Smooth muscle cell (in vitro differentiated cells): ENCODE measurements around the gene FHOD3. TPM values are rescaled to one million over a fixed set of nuclear protein-coding genes. Genes with fewer than 3 reads are reported as not detected.

ENCODE experiments used
- DNase-seq: peaks from one replicate; lab custom pipeline; 2025; ENCODE audit not compliant: unreplicated experiment; lab: John Stamatoyannopoulos, UW
- H2AFZ ChIP-seq: fragments of 200-600 bp; sonication (generic); 2 replicates; pipeline ENCODE4 v1.6.0; 2016; ENCODE audit warnings: antibody characterized with exemption, low read depth, mild to moderate bottlenecking
- H3F3A ChIP-seq: fragments of 200-600 bp; sonication (generic); 2 replicates; pipeline ENCODE4 v1.6.0; 2017; ENCODE audit warnings: antibody characterized with exemption, low read depth
- H3K27ac ChIP-seq: fragments of 200-600 bp; sonication (generic); 2 replicates; pipeline ENCODE4 v1.5.1; 2016; ENCODE audit warnings: low read depth, mild to moderate bottlenecking
- H3K27me3 ChIP-seq: fragments of 200-600 bp; sonication (generic); 2 replicates; pipeline ENCODE4 v1.6.1; 2016; ENCODE audit warnings: low read depth, mild to moderate bottlenecking
- H3K36me3 ChIP-seq: fragments of 200-600 bp; sonication (generic); 2 replicates; pipeline ENCODE4 v1.5.1; 2016; ENCODE audit warnings: low read depth
- H3K4me1 ChIP-seq: fragments of 200-600 bp; sonication (generic); 2 replicates; pipeline ENCODE4 v1.5.1; 2016; ENCODE audit warnings: low read depth
- H3K4me2 ChIP-seq: fragments of 200-600 bp; sonication (generic); 2 replicates; pipeline ENCODE4 v1.6.0; 2016; ENCODE audit warnings: mild to moderate bottlenecking
- H3K4me3 ChIP-seq: fragments of 200-600 bp; sonication (generic); 2 replicates; pipeline ENCODE4 v1.5.1; 2016; ENCODE audit warnings: mild to moderate bottlenecking
- H3K79me2 ChIP-seq: fragments of 200-600 bp; sonication (generic); 2 replicates; pipeline ENCODE4 v1.6.0; 2016; ENCODE audit warnings: low read depth, mild to moderate bottlenecking
- H3K9ac ChIP-seq: fragments of 200-600 bp; sonication (generic); 2 replicates; pipeline ENCODE4 v1.6.0; 2016; ENCODE audit warnings: low read depth
- H3K9me3 ChIP-seq: fragments of 200-600 bp; sonication (generic); replicated peaks from 2 replicates; pipeline ENCODE4 v1.5.1; 2016; ENCODE audit warnings: low read depth
- H4K20me1 ChIP-seq: fragments of 200-600 bp; sonication (generic); 2 replicates; pipeline ENCODE4 v1.6.0; 2016; ENCODE audit warnings: low read depth
- WGBS: methylation state at CpG from one replicate; pipeline ENCODE4 v1.1.7; 2016; ENCODE audit warnings: low lambda C conversion rate; 5-methylcytosine and 5-hydroxymethylcytosine counted together
- polyA plus RNA-seq: library from polyadenylated mRNA; unstranded; fragments of >200 nt; fragmentation: Nextera tagmentation; extraction: Ambion mirVana; gene quantifications from 2 replicates; pipeline ENCODE4 v1.2.1, GENCODE V29; 2016
- total RNA-seq: library from RNA; depleted of rRNA; stranded (reverse); fragments of >200 nt; gene quantifications from 2 replicates; pipeline ENCODE4 v1.2.3, GENCODE V29; 2014
- TF ChIP-seq, protein P1 (sequence below): fragments of 200-600 bp; sonication (generic); IDR thresholded peaks from 2 replicates; pipeline ENCODE4 v1.5.1; 2017; ENCODE audit warnings: borderline replicate concordance, mild to moderate bottlenecking, antibody characterized with exemption; ENCODE audit not compliant: insufficient read depth, poor library complexity, severe bottlenecking

The FHOD3 gene
- total and polyA plus RNA-seq, 2 experiments from 2014 or later: 6.3 to 19.4 TPM

DNA sequence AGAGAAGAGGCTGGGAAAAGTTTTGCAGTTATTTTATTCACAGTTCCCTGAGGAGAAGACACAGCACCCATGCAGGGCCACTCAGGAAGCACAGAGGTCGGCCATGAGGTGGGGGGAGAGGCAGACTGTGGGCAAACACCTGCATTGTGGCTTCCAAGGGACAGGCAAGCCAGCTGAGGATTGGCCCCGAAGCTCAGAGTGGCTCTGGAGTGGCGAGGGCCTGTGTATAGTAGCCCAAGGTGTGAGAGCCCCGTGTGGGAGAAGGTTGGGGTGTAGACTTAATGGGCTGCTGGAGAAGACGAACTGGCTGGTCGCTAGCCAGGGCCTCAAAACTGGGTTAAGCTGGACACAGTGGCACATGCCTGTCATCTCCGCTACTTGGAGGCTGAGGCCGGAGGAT is 218.7 kb downstream of the FHOD3 start:
- no peaks in the 10 kb centered on the region for H3K27me3 ChIP-seq
- no peak overlapping the region for H3K27ac ChIP-seq
- H3K4me2 ChIP-seq: no peak overlapping the region
- no peaks in the 10 kb centered on the region for H3K36me3 ChIP-seq
- H3K9me3 ChIP-seq: no peaks in the 10 kb centered on the region
- H4K20me1 ChIP-seq: no peaks in the 10 kb centered on the region
- no peak overlapping the region for H3K9ac ChIP-seq
- no peak overlapping the region for H3K4me3 ChIP-seq
- H3F3A ChIP-seq: no peaks in the 10 kb centered on the region
- H3K4me1 ChIP-seq: no peaks in the 10 kb centered on the region
- 96% methylated on average over 8 of the region's 8 CpGs for WGBS
- no peak overlapping the region for H2AFZ ChIP-seq
- TF ChIP-seq, protein P1, sequence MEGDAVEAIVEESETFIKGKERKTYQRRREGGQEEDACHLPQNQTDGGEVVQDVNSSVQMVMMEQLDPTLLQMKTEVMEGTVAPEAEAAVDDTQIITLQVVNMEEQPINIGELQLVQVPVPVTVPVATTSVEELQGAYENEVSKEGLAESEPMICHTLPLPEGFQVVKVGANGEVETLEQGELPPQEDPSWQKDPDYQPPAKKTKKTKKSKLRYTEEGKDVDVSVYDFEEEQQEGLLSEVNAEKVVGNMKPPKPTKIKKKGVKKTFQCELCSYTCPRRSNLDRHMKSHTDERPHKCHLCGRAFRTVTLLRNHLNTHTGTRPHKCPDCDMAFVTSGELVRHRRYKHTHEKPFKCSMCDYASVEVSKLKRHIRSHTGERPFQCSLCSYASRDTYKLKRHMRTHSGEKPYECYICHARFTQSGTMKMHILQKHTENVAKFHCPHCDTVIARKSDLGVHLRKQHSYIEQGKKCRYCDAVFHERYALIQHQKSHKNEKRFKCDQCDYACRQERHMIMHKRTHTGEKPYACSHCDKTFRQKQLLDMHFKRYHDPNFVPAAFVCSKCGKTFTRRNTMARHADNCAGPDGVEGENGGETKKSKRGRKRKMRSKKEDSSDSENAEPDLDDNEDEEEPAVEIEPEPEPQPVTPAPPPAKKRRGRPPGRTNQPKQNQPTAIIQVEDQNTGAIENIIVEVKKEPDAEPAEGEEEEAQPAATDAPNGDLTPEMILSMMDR: no peak
- no peaks in the 10 kb centered on the region for H3K79me2 ChIP-seq
- DNase-seq: no peak

DNA sequence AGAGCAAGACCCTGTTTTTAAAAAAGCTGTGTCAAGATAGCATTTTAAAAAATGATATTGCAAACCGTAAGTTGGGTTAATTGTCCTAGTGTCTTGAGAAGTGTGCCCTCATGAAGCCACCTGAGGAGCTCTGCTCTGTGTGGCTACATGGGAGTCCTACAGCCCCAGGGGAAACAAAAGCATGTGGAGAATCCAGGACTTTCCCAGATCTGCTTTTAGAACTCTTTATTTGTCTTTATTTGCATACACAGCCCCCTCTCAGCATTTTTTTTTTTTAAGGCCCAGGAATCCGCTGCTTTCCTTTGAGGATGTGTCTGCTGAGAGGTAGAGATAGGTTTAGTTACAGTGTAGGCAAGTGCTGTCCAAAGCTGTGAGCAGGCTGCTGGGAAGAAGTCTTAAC is 219.2 kb downstream of the FHOD3 start:
- Histone ChIP-seq H3F3A (no peaks in the 10 kb centered on the region), H3K9me3 (no peaks in the 10 kb centered on the region), H3K4me3 (no peak overlapping the region), H2AFZ (no peak overlapping the region), H3K9ac (no peak overlapping the region), H3K36me3 (no peaks in the 10 kb centered on the region), H3K79me2 (no peaks in the 10 kb centered on the region), H4K20me1 (no peaks in the 10 kb centered on the region), H3K27ac (no peak overlapping the region), H3K27me3 (no peaks in the 10 kb centered on the region), H3K4me1 (no peaks in the 10 kb centered on the region), H3K4me2 (no peak overlapping the region)
- no peak for DNase-seq
- TF ChIP-seq, protein P1: no peak
- 88% methylated on average over 2 of the region's 2 CpGs for WGBS

DNA sequence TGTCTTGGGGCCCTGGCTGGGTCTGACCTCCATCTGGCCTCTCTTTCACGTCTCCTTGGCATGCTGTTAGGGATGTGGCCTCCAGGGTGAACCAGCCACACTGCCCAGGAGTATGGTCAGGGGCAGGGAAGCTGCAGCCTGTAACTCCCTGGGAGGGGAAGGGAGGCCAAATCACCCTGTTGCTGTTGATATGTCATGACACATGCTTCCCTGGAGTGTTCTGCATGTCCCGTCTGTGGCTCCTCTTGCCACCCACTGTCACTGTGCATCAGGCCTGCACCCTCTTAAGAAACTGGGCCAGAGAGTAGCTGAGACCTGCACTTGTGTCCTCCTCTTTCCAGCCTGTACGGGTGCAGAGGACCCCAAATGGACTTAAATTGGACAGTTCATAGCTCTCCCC is 221.3 kb downstream of the FHOD3 start:
- no peaks in the 10 kb centered on the region for H3K4me1 ChIP-seq
- no peak overlapping the region for H3K9ac ChIP-seq
- no peak for DNase-seq
- no peak overlapping the region for H2AFZ ChIP-seq
- H3K79me2 ChIP-seq: no peaks in the 10 kb centered on the region
- H3K36me3 ChIP-seq: no peaks in the 10 kb centered on the region
- TF ChIP-seq, protein P1: no peak
- H3K4me2 ChIP-seq: no peak overlapping the region
- no peak overlapping the region for H3K27ac ChIP-seq
- H4K20me1 ChIP-seq: no peaks in the 10 kb centered on the region
- WGBS: 70% methylated on average over 3 of the region's 3 CpGs
- H3K27me3 ChIP-seq: no peaks in the 10 kb centered on the region
- H3K9me3 ChIP-seq: no peaks in the 10 kb centered on the region
- no peaks in the 10 kb centered on the region for H3F3A ChIP-seq
- no peak overlapping the region for H3K4me3 ChIP-seq

DNA sequence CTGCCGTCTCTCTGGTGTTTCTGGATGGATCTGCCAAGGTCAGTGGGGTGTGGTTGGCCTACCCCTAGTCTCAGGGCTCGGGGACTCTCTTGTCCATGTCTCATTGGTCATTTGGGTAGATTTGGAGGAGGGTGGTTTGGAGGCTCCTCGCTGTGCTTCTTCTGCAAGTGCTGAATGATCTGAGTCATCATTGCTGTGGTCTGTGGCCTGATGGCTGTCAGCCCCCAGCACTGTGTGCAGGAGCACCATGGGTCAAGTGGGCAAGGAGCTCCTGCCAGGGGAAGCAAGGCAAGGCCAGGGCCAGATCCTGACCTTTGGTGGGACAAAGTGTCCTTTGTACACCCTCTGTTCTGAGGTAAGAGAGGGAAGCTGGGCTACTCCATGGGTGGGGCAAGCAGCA is 221.8 kb downstream of the FHOD3 start:
- Histone ChIP-seq H3K4me1 (no peaks in the 10 kb centered on the region), H3K4me2 (no peak overlapping the region), H2AFZ (no peak overlapping the region), H3K27ac (no peak overlapping the region), H3F3A (no peaks in the 10 kb centered on the region), H3K4me3 (no peak overlapping the region), H3K9ac (no peak overlapping the region), H3K36me3 (no peaks in the 10 kb centered on the region), H3K79me2 (no peaks in the 10 kb centered on the region), H4K20me1 (no peaks in the 10 kb centered on the region), H3K9me3 (no peaks in the 10 kb centered on the region), H3K27me3 (no peaks in the 10 kb centered on the region)
- TF ChIP-seq, protein P1: no peak
- 53% methylated on average over 3 of the region's 3 CpGs for WGBS
- DNase-seq: no peak
